AG04450 (cell line): Measurements from ENCODE around the gene REXO4. TPM values are rescaled to one million over a fixed set of nuclear protein-coding genes. Genes with fewer than 3 reads are reported as not detected.
A peak's percentile ranks its signal among the peaks of the same experiment; 100 is the strongest.

ENCODE experiments used
- CTCF ChIA-PET: fragments of 300-600, 350-600 bp; formaldehyde crosslinking; extraction: SDS; loops from one replicate; lab custom pipeline; 2022; ENCODE audit warnings: antibody characterized with exemption, inconsistent platforms; lab: Charles Lee
- POLR2A ChIA-PET: fragments of 350-600 bp; formaldehyde crosslinking; extraction: SDS; loops from one replicate; lab custom pipeline; 2021; ENCODE audit warnings: antibody characterized with exemption, inconsistent platforms; lab: Yijun Ruan, JAX
- DNase-seq: peaks from one replicate; pipeline ENCODE4 v3.0.0-alpha.2; 2011; ENCODE audit warnings: low read depth, low spot score
- H3K27ac ChIP-seq: one replicate; pipeline ENCODE4 v1.5.1; 2012; ENCODE audit warnings: low read depth, low read length, control low read depth
- H3K27me3 ChIP-seq: one replicate; pipeline ENCODE4 v1.6.0; 2012; ENCODE audit warnings: low read length; ENCODE audit not compliant: control insufficient read depth, insufficient read depth
- H3K4me3 ChIP-seq: 2 replicates; pipeline ENCODE4 v1.5.1; 2011; ENCODE audit warnings: mild to moderate bottlenecking, low read depth, low read length, control low read depth
- H3K9me3 ChIP-seq: 2 replicates; pipeline ENCODE4 v1.5.1; 2012; ENCODE audit warnings: low read length; ENCODE audit not compliant: control insufficient read depth, insufficient read depth
- CTCF ChIP-seq: IDR thresholded peaks from 2 replicates; pipeline ENCODE4 v1.5.1; 2011; ENCODE audit warnings: low read depth, low read length, control low read depth, inconsistent platforms
- polyA plus RNA-seq: library from polyadenylated mRNA; depleted of rRNA; stranded (reverse); fragments of >200 nt; gene quantifications from 2 replicates; pipeline ENCODE4 v1.2.3, GENCODE V29; 2011; rRNA removed

The REXO4 gene
- polyA plus RNA-seq, 1 experiment, result 21.0 TPM

- H3K27ac ChIP-seq, result no peak overlapping the region
- TF ChIP-seq CTCF, result no peak
- no peaks in the 10 kb centered on the region; the same call in 1 of the 2 replicates for H3K9me3 ChIP-seq
- no peaks in the 10 kb centered on the region for H3K27me3 ChIP-seq
- ChIA-PET CTCF (interaction anchor here (0.7 kb wide), 1 partner anchor 559 kb away, joined by 3 read pairs; no protein-coding TSS in a partner anchor), POLR2A (interaction anchor here (1.5 to 2.1 kb wide), 2 partner anchors 11 to 13 kb away, joined by 9 to 10 read pairs; partner anchors contain the start of genes MED22 and RPL7A)
- no peak for DNase-seq
- H3K4me3 ChIP-seq, result no peak overlapping the region
These were observed 57.1 kb downstream of the REXO4 start for GRCh38 chr9:133360400-133361393.

- CTCF ChIA-PET, result interaction anchor here (0.7 kb wide), 1 partner anchor 560 kb away, joined by 3 read pairs; no protein-coding TSS in a partner anchor
- TF ChIP-seq CTCF, result 0 out of 2 replicates have a peak, but pooled peaks have one; percentile 23
These were observed 58.2 kb downstream of the REXO4 start for GRCh38 chr9:133359399-133360175.

GRCh38 chr9:133357656-133358055 is 60.2 kb downstream of the REXO4 start:
- ChIA-PET CTCF (interaction anchor here (0.6 to 1.1 kb wide), 2 partner anchors 13 to 16 kb away, joined by 3 to 5 read pairs; no protein-coding TSS in a partner anchor), POLR2A (interaction anchor here (2.3 kb wide), 1 partner anchor 10 kb away, joined by 19 read pairs; the partner anchor contains the start of genes MED22 and RPL7A)
- no peak for TF ChIP-seq CTCF
- no peaks in the 10 kb centered on the region for H3K27me3 ChIP-seq
- H3K9me3 ChIP-seq, result no peaks in the 10 kb centered on the region; the same call in 1 of the 2 replicates
- H3K4me3 ChIP-seq, result peak overlapping the region; percentile 92; the same call in 1 of the 2 replicates
- DNase-seq, result no peak
- no peak overlapping the region for H3K27ac ChIP-seq

More at GRCh38 chr9:133359399-133360175, 58.2 kb downstream of the REXO4 start:
- POLR2A ChIA-PET, result interaction anchor here (0.6 to 2.1 kb wide), 3 partner anchors 8 to 12 kb away, joined by 3 to 10 read pairs (median 9); partner anchors contain the start of genes MED22 and RPL7A
- Histone ChIP-seq H3K27me3 (no peaks in the 10 kb centered on the region), H3K4me3 (no peak overlapping the region), H3K27ac (no peak overlapping the region), H3K9me3 (no peaks in the 10 kb centered on the region; the same call in 1 of the 2 replicates)
- DNase-seq, result no peak

- Histone ChIP-seq H3K27ac (peak within 1 kb of the TSS; percentile 68), H3K27me3 (no peaks in the 10 kb centered on the region), H3K9me3 (no peaks in the 10 kb centered on the region; the same call in 1 of the 2 replicates), H3K4me3 (peak within 1 kb of the TSS; percentile 92)
- POLR2A ChIA-PET, result interaction anchor here (1.0 to 2.3 kb wide), 3 partner anchors 9 to 18 kb away, joined by 3 to 19 read pairs (median 7); partner anchors contain the start of genes MED22 and RPL7A
- CTCF ChIA-PET, result interaction anchor here (1.1 to 2.2 kb wide), 2 partner anchors 14 to 130 kb away, joined by 3 to 7 read pairs; no protein-coding TSS in a partner anchor
- no peak for TF ChIP-seq CTCF
- no peak for DNase-seq
These were observed 61.3 kb downstream of the REXO4 start, which contains the start of the genes SURF1 and SURF2 for GRCh38 chr9:133356391-133357091. Gene SURF1, minus strand, starts transcription at chr9:133356487. Its CDS starts 34 bp downstream, at chr9:133356453. Gene SURF2, plus strand, starts transcription at chr9:133356550. Its CDS starts 43 bp downstream, at chr9:133356593.

Other genes starting within 250 kb of the REXO4 start
- not detected in 2 replicates for gene OBP2B, start 208.8 kb downstream of the REXO4 start, polyA plus RNA-seq
- gene ABO, start 142.8 kb downstream of the REXO4 start, polyA plus RNA-seq, result not detected in 2 replicates
- 6.2 and 8.5 TPM in 2 replicates for gene SURF6, start 81.8 kb downstream of the REXO4 start, polyA plus RNA-seq
- 14.1 and 20.2 TPM in 2 replicates for gene MED22, start 69.9 kb downstream of the REXO4 start, polyA plus RNA-seq
- gene RPL7A, start 69.8 kb downstream of the REXO4 start, polyA plus RNA-seq, result 2,708 and 3,305 TPM in 2 replicates
- 28.2 and 29.9 TPM in 2 replicates for gene SURF1, start 61.5 kb downstream of the REXO4 start, polyA plus RNA-seq
- gene SURF2, start 61.5 kb downstream of the REXO4 start, polyA plus RNA-seq, result 9.9 and 11.4 TPM in 2 replicates
- gene SURF4, start 42.0 kb downstream of the REXO4 start, polyA plus RNA-seq, result 293 and 296 TPM in 2 replicates
- gene STKLD1, start 41.6 kb downstream of the REXO4 start, polyA plus RNA-seq, result 0.95 and 1.4 TPM in 2 replicates
- 0.86 and 0.94 TPM in 2 replicates for gene ADAMTS13, start 4.4 kb upstream of the REXO4 start, polyA plus RNA-seq
- 9.2 and 10.3 TPM in 2 replicates for gene CACFD1, start 42.0 kb upstream of the REXO4 start, polyA plus RNA-seq
- 1.7 and 2.3 TPM in 2 replicates for gene SLC2A6, start 61.1 kb upstream of the REXO4 start, polyA plus RNA-seq
- gene MYMK, start 106.9 kb upstream of the REXO4 start, polyA plus RNA-seq, result not detected in 2 replicates
- not detected in 2 replicates for gene ADAMTSL2, start 116.7 kb upstream of the REXO4 start, polyA plus RNA-seq
- not detected in 2 replicates for gene FAM163B, start 191.4 kb upstream of the REXO4 start, polyA plus RNA-seq
- gene DBH, start 218.4 kb upstream of the REXO4 start, polyA plus RNA-seq, result not detected in 2 replicates